GM12865 (cell line): ENCODE data around the gene BHLHA9.

Experiments used
- DNase-seq: peaks from one replicate; pipeline ENCODE4 v3.0.0; 2010; ENCODE audit warnings: low read depth
- H3K4me3 ChIP-seq: 2 replicates; pipeline ENCODE4 v1.5.1; 2011; ENCODE audit warnings: mild to moderate bottlenecking, low read depth, low read length, control low read depth
- TF ChIP-seq, protein P1 (sequence below): IDR thresholded peaks from 2 replicates; pipeline ENCODE4 v1.5.1; 2011; ENCODE audit warnings: low read length, control low read depth, low read depth, inconsistent platforms; ENCODE audit not compliant: insufficient read depth; ENCODE audit errors: missing control alignments

The BHLHA9 gene

DNA sequence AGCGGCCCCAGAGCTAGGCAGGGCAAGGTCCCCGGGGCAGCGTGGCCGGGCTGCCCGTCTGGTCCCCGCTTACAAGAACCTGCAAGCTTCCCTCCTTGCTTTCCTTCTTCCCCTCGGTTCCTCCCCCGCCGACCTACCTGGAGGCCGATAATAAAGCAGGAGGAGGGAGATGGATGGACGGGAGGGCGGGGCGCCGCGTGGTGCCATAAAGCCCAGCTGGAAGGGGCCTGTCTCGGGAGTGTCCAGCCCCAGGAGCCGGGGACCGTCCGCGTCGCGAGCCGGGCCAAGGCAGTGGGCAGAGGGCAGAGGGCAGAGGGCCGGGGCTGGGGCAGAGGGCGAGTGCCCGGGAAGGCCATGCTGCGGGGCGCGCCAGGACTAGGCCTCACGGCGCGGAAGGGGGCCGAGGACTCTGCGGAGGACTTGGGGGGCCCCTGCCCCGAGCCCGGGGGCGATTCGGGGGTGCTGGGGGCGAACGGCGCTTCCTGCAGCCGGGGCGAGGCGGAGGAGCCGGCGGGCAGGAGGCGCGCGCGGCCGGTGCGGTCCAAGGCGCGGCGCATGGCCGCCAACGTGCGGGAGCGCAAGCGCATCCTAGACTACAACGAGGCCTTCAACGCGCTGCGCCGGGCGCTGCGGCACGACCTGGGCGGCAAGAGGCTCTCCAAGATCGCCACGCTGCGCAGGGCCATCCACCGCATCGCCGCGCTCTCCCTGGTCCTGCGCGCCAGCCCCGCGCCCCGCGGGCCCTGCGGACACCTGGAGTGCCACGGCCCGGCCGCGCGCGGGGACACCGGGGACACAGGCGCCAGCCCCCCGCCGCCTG, at the start of gene BHLHA9:
Gene BHLHA9, plus strand, starts transcription at position 235 of the 820 bp plus-strand sequence. Its CDS starts 120 bp downstream, at position 355.
- no peak for DNase-seq
- H3K4me3 ChIP-seq = no peak within 1 kb of the TSS
- TF ChIP-seq, protein P1, sequence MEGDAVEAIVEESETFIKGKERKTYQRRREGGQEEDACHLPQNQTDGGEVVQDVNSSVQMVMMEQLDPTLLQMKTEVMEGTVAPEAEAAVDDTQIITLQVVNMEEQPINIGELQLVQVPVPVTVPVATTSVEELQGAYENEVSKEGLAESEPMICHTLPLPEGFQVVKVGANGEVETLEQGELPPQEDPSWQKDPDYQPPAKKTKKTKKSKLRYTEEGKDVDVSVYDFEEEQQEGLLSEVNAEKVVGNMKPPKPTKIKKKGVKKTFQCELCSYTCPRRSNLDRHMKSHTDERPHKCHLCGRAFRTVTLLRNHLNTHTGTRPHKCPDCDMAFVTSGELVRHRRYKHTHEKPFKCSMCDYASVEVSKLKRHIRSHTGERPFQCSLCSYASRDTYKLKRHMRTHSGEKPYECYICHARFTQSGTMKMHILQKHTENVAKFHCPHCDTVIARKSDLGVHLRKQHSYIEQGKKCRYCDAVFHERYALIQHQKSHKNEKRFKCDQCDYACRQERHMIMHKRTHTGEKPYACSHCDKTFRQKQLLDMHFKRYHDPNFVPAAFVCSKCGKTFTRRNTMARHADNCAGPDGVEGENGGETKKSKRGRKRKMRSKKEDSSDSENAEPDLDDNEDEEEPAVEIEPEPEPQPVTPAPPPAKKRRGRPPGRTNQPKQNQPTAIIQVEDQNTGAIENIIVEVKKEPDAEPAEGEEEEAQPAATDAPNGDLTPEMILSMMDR = no peak

DNA sequence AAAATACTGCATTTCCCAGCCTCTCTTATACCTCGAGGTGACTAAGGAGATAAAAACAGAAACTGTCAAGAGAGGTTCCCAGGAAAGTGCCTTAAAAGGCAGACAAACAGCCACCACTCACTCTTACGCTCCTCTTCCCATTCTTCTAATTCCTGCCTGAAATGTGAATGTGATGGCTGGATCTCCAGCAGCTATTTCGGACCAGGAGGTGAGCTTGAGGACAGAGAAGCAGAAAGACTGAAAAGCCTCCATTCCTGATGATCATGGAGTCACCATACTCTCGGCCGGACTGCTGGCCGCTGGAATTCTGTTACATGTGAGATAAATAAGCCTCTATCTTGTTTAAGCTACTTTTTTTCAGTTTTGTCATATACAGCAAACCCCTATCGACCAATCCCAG, 49.0 kb upstream of the BHLHA9 start:
- DNase-seq = no peak
- H3K4me3 ChIP-seq = no peak overlapping the region

DNA sequence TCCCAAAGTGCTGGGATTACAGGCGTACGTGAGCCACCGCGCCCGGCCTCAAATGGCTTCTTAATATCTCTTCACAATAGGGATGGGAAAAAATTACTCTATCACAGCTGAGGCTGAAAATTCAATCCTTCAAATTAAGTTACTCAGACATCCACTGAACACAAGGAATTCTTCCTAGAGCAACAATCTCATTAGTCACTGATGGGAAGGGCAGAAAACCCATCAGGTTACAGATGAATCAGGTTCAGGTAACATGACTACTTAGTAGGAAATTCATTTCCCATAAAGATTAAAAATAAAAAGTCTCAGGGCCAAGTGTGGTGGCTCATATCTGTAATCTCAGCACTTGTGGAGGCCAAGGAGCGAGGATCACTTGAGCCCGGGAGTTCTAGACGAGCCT, 47.9 kb upstream of the BHLHA9 start:
- TF ChIP-seq, protein P1 = no peak
- no peak overlapping the region for H3K4me3 ChIP-seq
- DNase-seq = no peak

More for the DNA sequence above, 49.0 kb upstream of the BHLHA9 start:
- TF ChIP-seq, protein P1 = no peak

DNA sequence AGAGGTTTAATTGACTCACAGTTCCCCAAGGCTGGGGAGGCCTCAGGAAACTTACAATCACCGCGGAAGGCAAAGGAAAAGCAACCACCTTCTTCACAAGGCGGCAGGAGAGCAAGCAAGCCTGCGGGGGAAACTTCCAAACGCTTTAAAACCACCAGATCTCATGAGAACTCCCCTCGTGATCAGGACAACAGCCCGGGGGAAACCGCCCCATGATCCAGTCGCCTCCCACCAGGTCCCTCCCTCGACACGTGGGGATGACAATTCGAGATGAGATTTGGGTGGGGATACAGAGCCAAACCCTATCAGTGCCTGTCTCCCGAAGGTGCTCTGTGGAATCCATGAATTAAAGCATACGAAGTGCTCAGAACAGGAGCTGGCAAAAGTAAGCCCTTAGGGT, 46.6 kb upstream of the BHLHA9 start:
- H3K4me3 ChIP-seq = no peak overlapping the region
- DNase-seq = no peak
- TF ChIP-seq, protein P1 = no peak

DNA sequence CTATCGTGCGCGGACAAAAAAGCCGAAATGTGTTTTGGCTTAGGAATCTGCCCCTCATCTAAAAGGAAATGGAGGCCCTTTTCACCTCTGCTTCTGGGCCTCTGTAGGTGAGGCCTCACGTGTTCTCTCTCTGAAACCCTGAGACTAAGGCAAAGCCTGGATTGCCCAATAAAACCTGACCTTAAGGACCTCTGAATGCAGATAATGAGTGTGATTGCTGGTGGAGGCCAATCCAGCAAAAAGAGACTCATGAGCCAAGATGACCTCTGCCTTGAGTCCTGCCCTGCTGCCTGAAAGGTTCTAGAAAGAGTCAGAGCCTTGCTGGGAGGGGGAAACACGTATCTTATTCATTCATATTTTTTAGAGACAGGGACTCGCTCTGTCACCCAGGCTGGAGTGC, 45.9 kb upstream of the BHLHA9 start:
- no peak for DNase-seq
- TF ChIP-seq, protein P1 = no peak
- no peak overlapping the region for H3K4me3 ChIP-seq

DNA sequence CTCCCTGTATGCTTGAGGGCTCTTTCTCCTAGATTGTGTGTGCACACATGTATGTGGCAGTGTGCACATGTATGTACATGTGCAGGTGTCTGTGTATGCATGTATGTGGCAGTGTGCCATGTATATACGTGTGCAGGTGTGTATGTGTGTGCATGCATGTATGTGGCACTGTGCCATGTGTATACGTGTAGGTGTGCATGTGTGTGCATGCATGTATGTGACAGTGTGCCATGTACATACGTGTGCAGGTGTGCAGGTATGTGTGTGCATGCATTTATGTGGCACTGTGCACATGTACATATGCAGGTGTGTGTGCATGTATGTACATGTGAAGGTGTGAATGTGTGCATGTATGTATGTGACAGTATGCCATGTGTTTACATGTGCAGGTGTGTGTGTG, 43.9 kb upstream of the BHLHA9 start:
- TF ChIP-seq, protein P1 = no peak
- no peak for DNase-seq
- H3K4me3 ChIP-seq = no peak overlapping the region

DNA sequence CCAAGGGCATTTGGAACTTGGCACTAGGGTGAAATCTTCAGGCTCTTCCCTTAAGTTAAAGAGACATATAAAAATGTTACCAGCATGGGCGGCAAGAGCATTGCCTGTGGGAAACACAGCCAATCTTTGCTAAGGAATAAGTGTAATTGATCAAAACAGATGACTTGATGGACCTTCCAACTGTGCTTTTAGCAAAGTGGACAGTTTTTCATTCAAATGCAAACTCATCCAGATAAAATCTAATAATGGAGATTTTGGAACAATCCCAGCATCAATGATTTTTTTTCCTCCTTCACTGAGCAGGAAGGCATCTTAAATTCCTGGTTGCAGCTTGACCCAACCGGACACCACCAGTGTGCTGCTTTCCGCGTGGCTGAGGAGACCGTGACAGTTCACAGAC, 42.9 kb upstream of the BHLHA9 start:
- peak overlapping the region; percentile 81 for H3K4me3 ChIP-seq
- TF ChIP-seq, protein P1 = no peak
- DNase-seq = no peak
